GM15510 (cell line): Measurements from ENCODE around the gene GDF2.

Experiments
- POLR2A ChIP-seq: IDR thresholded peaks from 3 replicates; pipeline ENCODE4 v1.6.1; 2011; ENCODE audit warnings: borderline replicate concordance; ENCODE audit not compliant: insufficient read length; ENCODE audit errors: extremely low read depth

GDF2 gene

GRCh38 chr10:47299611-47300428 is 22.4 kb upstream of the GDF2 start, which contains the start of gene GDF10:
TSS of gene GDF10 (plus strand) at chr10:47300197. CDS start at chr10:47300652, 455 bp downstream.
- no peak for TF ChIP-seq POLR2A

- TF ChIP-seq POLR2A, result no peak
Observed at GRCh38 chr10:47300429-47300931, 21.8 kb upstream of the GDF2 start.

DNA sequence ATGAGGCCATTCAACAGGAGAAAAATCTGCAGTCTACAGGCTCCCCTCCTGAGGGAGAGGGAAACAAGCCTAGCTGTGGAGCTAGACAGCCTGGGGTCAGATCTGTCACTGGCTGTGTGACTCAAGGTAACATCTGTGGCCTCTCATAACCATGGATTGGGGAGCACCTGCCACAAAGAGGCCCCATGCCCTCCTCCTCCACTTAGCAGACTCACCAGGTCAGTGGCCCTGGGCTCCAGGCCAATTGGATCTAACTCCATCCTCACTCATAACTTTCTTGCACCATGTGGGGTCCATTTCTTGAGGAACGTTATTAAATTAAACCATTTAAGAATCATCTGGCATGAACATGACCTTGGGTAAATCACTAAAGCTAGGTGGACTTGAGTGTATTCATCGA is 20.4 kb upstream of the GDF2 start:
- TF ChIP-seq POLR2A, result no peak

- TF ChIP-seq POLR2A, result no peak
Observed at GRCh38 chr10:47303105-47303504, 19.1 kb upstream of the GDF2 start.

DNA sequence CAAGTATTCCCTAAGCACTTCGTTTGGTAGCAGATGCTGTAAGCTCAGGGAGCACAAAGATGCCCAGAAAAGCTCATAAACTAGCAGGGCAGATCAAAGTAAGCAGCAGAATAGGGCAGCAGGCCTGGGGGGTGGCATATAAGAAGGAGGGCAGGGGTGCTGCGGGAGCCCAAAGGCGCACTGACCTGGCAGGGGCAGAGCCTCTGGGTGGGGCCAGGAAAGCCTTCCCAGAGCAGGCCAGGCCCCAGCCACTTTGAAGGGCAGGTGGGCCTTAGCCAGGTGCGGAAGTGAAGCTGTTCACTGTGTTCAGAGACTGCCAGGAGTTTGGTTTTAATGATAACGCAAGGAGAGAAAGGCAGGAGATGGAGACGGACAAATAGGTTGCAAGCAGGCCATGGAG is 18.4 kb upstream of the GDF2 start:
- no peak for TF ChIP-seq POLR2A

- no peak for TF ChIP-seq POLR2A
Observed at GRCh38 chr10:47305566-47305965, 16.7 kb upstream of the GDF2 start.

- no peak for TF ChIP-seq POLR2A
Observed at GRCh38 chr10:47306387-47307210, 15.7 kb upstream of the GDF2 start.

- TF ChIP-seq POLR2A, result no peak
Observed at GRCh38 chr10:47307381-47307780, 14.9 kb upstream of the GDF2 start.

DNA sequence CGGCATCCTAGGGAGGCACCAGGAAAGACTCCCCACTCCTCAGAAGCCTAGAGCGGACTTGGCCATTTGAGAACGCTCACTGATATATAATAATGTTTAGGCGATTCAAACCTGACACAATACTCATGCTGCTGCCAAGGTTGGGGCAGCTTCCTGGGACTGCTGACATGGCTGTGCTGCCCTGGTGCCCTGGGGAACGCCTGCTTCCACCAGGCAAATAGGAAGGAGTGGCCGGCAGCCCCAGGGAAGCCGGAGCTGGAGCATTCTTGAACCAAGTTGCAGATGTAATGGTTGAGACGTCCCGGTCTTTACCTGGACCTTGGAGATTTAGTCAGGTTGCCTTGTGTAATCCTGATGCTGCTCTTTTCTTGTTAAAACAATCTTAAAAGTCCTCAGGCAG is 13.5 kb upstream of the GDF2 start:
- TF ChIP-seq POLR2A, result no peak

GRCh38 chr10:47309408-47310089 is 12.7 kb upstream of the GDF2 start:
- no peak for TF ChIP-seq POLR2A

- TF ChIP-seq POLR2A, result no peak
Observed at GRCh38 chr10:47310090-47310505, 12.2 kb upstream of the GDF2 start.

- TF ChIP-seq POLR2A, result no peak
Observed at GRCh38 chr10:47311193-47311931, 10.9 kb upstream of the GDF2 start.

GRCh38 chr10:47311932-47312662 is 10.2 kb upstream of the GDF2 start:
- no peak for TF ChIP-seq POLR2A

DNA sequence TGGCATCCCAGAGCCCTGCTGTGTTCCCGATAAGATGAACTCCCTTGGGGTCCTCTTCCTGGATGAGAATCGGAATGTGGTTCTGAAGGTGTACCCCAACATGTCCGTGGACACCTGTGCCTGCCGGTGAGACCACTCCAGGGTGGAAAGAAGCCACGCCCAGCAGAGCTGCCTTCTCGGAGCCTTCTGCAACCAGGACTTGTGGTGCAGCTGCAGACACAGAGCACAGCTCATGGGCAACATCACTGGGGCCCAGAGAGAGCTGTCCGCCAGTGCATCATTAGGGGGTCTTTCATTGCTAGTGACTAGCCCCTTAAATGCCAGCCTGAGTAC is 9.6 kb upstream of the GDF2 start:
- no peak for TF ChIP-seq POLR2A

GRCh38 chr10:47314416-47314970 is 7.8 kb upstream of the GDF2 start:
- no peak for TF ChIP-seq POLR2A
